IMR-90 (cell line): ENCODE measurements around the gene GNPTG. TPM values are rescaled to one million over a fixed set of nuclear protein-coding genes. Genes with fewer than 3 reads are reported as not detected.

Source experiments
- ATAC-seq: fragments of 200-7000 bp; cut with Tn5 transposase; 2 replicates; pipeline ENCODE4 v1.9.1; 2020; ENCODE audit warnings: low read depth, mild to moderate bottlenecking, moderate library complexity
- BruUV-seq: library from RNA; stranded (reverse); fragments of 400-500 nt; replicated peaks from 2 replicates; lab custom pipeline; 2021; lab: Mats Ljungman, UMichigan
- CTCF ChIA-PET: fragments of 300-600 bp; formaldehyde crosslinking; extraction: SDS; loops from one replicate; lab custom pipeline; 2021; ENCODE audit warnings: antibody characterized with exemption; lab: Yijun Ruan, JAX
- POLR2A ChIA-PET: fragments of 300-600 bp; sonication (Branson Sonifier 250); formaldehyde crosslinking; loops from one replicate; lab custom pipeline; 2022; ENCODE audit warnings: antibody characterized with exemption; ENCODE audit not compliant: unreplicated experiment; lab: Charles Lee
- DNase-seq: peaks from one replicate; pipeline ENCODE4 v3.0.0; 2013
- H2AFZ ChIP-seq: replicated peaks from 2 replicates; pipeline ENCODE3; 2013; ENCODE audit warnings: low read length, mild to moderate bottlenecking; ENCODE audit not compliant: poor library complexity
- H2AK5ac ChIP-seq: 2 replicates; pipeline ENCODE4 v1.6.1; 2013; ENCODE audit warnings: low read depth, low read length, inconsistent platforms
- H2AK9ac ChIP-seq: replicated peaks from 2 replicates; pipeline ENCODE3; 2013; ENCODE audit warnings: mild to moderate bottlenecking, low read depth, low read length, moderate library complexity; ENCODE audit not compliant: poor library complexity
- H2BK120ac ChIP-seq: 2 replicates; pipeline ENCODE4 v1.6.1; 2013; ENCODE audit warnings: low read depth, low read length, inconsistent platforms
- H2BK15ac ChIP-seq: 3 replicates; pipeline ENCODE4 v1.6.1; 2013; ENCODE audit warnings: low read depth, low read length, inconsistent platforms
- H2BK20ac ChIP-seq: 2 replicates; pipeline ENCODE4 v1.6.1; 2013; ENCODE audit warnings: low read depth, mild to moderate bottlenecking, inconsistent platforms, low read length, moderate library complexity
- H2BK5ac ChIP-seq: 2 replicates; pipeline ENCODE4 v1.6.1; 2013; ENCODE audit warnings: mild to moderate bottlenecking, low read depth, low read length, inconsistent platforms; ENCODE audit not compliant: poor library complexity, severe bottlenecking
- H3K14ac ChIP-seq: replicated peaks from 2 replicates; pipeline ENCODE4 v1.6.1; 2013; ENCODE audit warnings: low read depth, low read length, inconsistent platforms
- H3K18ac ChIP-seq: 2 replicates; pipeline ENCODE4 v1.6.1; 2013; ENCODE audit warnings: low read depth, low read length, control low read depth
- H3K23ac ChIP-seq: 2 replicates; pipeline ENCODE4 v1.6.1; 2013; ENCODE audit warnings: low read depth, low read length, inconsistent platforms
- H3K27ac ChIP-seq: 2 replicates; pipeline ENCODE4 v1.5.1; 2013; ENCODE audit warnings: mild to moderate bottlenecking, control low read depth, low read length; ENCODE audit not compliant: insufficient read depth
- H3K27me3 ChIP-seq: 2 replicates; pipeline ENCODE4 v1.6.1; 2013; ENCODE audit warnings: low read length; ENCODE audit not compliant: control insufficient read depth, insufficient read depth
- H3K36me3 ChIP-seq: 2 replicates; pipeline ENCODE4 v1.6.1; 2013; ENCODE audit warnings: low read length, mixed read lengths; ENCODE audit not compliant: control insufficient read depth, insufficient read depth
- H3K4ac ChIP-seq: 2 replicates; pipeline ENCODE4 v1.6.1; 2013; ENCODE audit warnings: low read depth, low read length, inconsistent platforms
- H3K4me1 ChIP-seq: 2 replicates; pipeline ENCODE4 v1.6.1; 2013; ENCODE audit warnings: low read length, mixed read lengths; ENCODE audit not compliant: control insufficient read depth, insufficient read depth
- H3K4me2 ChIP-seq: 2 replicates; pipeline ENCODE4 v1.6.1; 2013; ENCODE audit warnings: low read depth, mild to moderate bottlenecking, control low read depth, low read length, moderate library complexity
- H3K4me3 ChIP-seq: 2 replicates; pipeline ENCODE4 v1.5.1; 2013; ENCODE audit warnings: low read depth, mild to moderate bottlenecking, control low read depth, low read length, moderate library complexity; ENCODE audit not compliant: insufficient read depth
- H3K56ac ChIP-seq: 2 replicates; pipeline ENCODE4 v1.6.1; 2013; ENCODE audit warnings: low read length, inconsistent platforms; ENCODE audit not compliant: insufficient read depth; ENCODE audit errors: extremely low read depth
- H3K79me1 ChIP-seq, 2 experiments: 2 replicates each; pipeline ENCODE4 v1.6.1; 2013; ENCODE audit warnings: low read length in 2 of 2, inconsistent platforms in 1 of 2, low read depth in 1 of 2
- H3K9ac ChIP-seq: 2 replicates; pipeline ENCODE4 v1.6.1; 2013; ENCODE audit warnings: low read depth, low read length, control low read depth
- H3K9me1 ChIP-seq: 2 replicates; pipeline ENCODE4 v1.6.1; 2013; ENCODE audit warnings: low read length, inconsistent platforms; ENCODE audit not compliant: insufficient read depth
- H3K9me3 ChIP-seq: 2 replicates; pipeline ENCODE4 v1.6.1; 2013; ENCODE audit warnings: low read length; ENCODE audit not compliant: control insufficient read depth, insufficient read depth
- H4K20me1 ChIP-seq: 2 replicates; pipeline ENCODE4 v1.6.1; 2013; ENCODE audit warnings: low read length, inconsistent platforms; ENCODE audit not compliant: insufficient read depth
- H4K5ac ChIP-seq: 2 replicates; pipeline ENCODE4 v1.6.1; 2013; ENCODE audit warnings: mild to moderate bottlenecking, low read depth, low read length, control low read depth
- H4K8ac ChIP-seq, 2 experiments: 2 replicates each; pipeline ENCODE4 v1.6.1; 2013; ENCODE audit warnings: low read depth in 2 of 2, low read length in 2 of 2, control low read depth in 1 of 2, inconsistent platforms in 1 of 2
- H4K91ac ChIP-seq: 2 replicates; pipeline ENCODE4 v1.6.1; 2013; ENCODE audit warnings: low read depth, low read length, inconsistent platforms; ENCODE audit not compliant: insufficient read depth
- CHD1 ChIP-seq: IDR thresholded peaks from 2 replicates; pipeline ENCODE4 v1.6.1; 2012; ENCODE audit warnings: low read depth, low read length, improper control_type of control experiment
- RAD21 ChIP-seq: IDR thresholded peaks from 2 replicates; pipeline ENCODE4 v1.6.1; 2012; ENCODE audit warnings: low read length, improper control_type of control experiment
- RCOR1 ChIP-seq: IDR thresholded peaks from 2 replicates; pipeline ENCODE4 v1.6.1; 2012; ENCODE audit warnings: mild to moderate bottlenecking, low read length, improper control_type of control experiment; ENCODE audit not compliant: insufficient replicate concordance
- WGBS, 2 experiments: methylation state at CpG; one replicate each; pipeline versions ENCODE4 v1.1.5 to v1.1.7; 2013; ENCODE audit warnings: missing lambda C conversion rate in 2 of 2; ENCODE audit not compliant: insufficient read length in 1 of 2; ENCODE audit errors: extremely low coverage in 2 of 2; 5-methylcytosine and 5-hydroxymethylcytosine counted together
- dilution Hi-C: fragments of 300-500 bp; cut with HindIII; formaldehyde crosslinking; loops from one replicate; pipeline ENCODE4 v1.14.3; 2018; ENCODE audit warnings: low sequenced_read_pairs; ENCODE audit not compliant: unreplicated experiment
- in situ Hi-C: fragments of 300-500 bp; cut with MboI; formaldehyde crosslinking; loops from 3 replicates; pipeline ENCODE4 v1.14.3; 2019; ENCODE audit warnings: low sequenced_read_pairs, inconsistent platforms, mixed read lengths
- intact Hi-C: fragments of 100-400 bp; cut with micrococcal nuclease; formaldehyde crosslinking; loops from 2 replicates; pipeline ENCODE4 v1.10.0; 2022
- polyA plus RNA-seq, 3 experiments: library from polyadenylated mRNA; depleted of rRNA; stranded (reverse); fragments of >200 nt; gene quantifications; 2 replicates each; pipeline ENCODE4 v1.2.3, GENCODE V29; 2012; ENCODE audit warnings: low replicate concordance in 1 of 3
- total RNA-seq: library from RNA; depleted of rRNA; stranded (reverse); fragments of >200 nt; gene quantifications from 2 replicates; pipeline ENCODE4 v1.2.3, GENCODE V29; 2012
- TF ChIP-seq, protein P1 (sequence below): conservative IDR thresholded peaks from 2 replicates; pipeline ENCODE4 v1.5.1; 2012; ENCODE audit warnings: mild to moderate bottlenecking, low read depth, low read length, improper control_type of control experiment

The GNPTG gene
- total and polyA plus RNA-seq, 2 of the 4 experiments (the other 2 are of a cell fraction), result 14.9 to 70.8 TPM

DNA sequence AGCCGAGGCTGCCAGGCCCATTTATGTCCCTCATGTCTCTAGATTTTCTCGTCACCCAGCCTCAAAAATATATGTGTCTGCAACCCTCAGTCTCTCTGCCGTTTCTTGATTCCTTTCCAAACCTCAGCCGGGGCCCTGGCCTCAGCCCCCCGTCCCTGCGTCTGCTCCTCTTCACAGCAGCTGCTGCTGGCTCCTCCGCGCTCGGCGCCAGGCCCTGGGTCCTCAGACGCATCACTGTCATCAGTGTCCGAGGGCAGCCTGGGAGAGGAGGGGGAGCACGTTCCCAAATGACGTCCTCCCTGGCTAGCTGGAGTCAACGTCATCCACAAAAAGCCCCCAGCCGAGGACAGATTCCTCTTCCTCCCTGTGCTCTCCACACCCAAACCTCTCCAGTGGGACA lies 2.4 kb upstream of the GNPTG start:
- Histone ChIP-seq H3K4me3 (no peak overlapping the region), H4K20me1 (peaks cover 9% of the 10 kb centered on the region), H3K4me2 (no peak overlapping the region), H2BK20ac (no peak overlapping the region), H3K9me3 (no peaks in the 10 kb centered on the region), H3K56ac (no peak overlapping the region), H3K36me3 (peaks cover 25% of the 10 kb centered on the region), H3K9ac (no peak overlapping the region), H3K18ac (no peak overlapping the region), H4K8ac (no peak overlapping the region), H3K4ac (no peak overlapping the region), H2AFZ (no peak overlapping the region), H3K14ac (no peak overlapping the region), H3K9me1 (no peaks in the 10 kb centered on the region), H3K27me3 (no peaks in the 10 kb centered on the region), H2AK9ac (no peak overlapping the region), H3K23ac (no peak overlapping the region), H2AK5ac (no peak overlapping the region), H3K79me1 (peaks cover 18 to 48% of the 10 kb centered on the region in 2 experiments), H4K5ac (no peak overlapping the region), H2BK120ac (no peak overlapping the region), H2BK5ac (no peak overlapping the region), H3K27ac (no peak overlapping the region), H4K91ac (no peak overlapping the region), H3K4me1 (peaks cover 9% of the 10 kb centered on the region), H2BK15ac (no peak overlapping the region)
- DNase-seq (no peak), ATAC-seq (no peak)
- TF ChIP-seq RAD21, result no peak
- TF ChIP-seq CHD1, result no peak
- TF ChIP-seq RCOR1, result no peak
- TF ChIP-seq, protein P1, sequence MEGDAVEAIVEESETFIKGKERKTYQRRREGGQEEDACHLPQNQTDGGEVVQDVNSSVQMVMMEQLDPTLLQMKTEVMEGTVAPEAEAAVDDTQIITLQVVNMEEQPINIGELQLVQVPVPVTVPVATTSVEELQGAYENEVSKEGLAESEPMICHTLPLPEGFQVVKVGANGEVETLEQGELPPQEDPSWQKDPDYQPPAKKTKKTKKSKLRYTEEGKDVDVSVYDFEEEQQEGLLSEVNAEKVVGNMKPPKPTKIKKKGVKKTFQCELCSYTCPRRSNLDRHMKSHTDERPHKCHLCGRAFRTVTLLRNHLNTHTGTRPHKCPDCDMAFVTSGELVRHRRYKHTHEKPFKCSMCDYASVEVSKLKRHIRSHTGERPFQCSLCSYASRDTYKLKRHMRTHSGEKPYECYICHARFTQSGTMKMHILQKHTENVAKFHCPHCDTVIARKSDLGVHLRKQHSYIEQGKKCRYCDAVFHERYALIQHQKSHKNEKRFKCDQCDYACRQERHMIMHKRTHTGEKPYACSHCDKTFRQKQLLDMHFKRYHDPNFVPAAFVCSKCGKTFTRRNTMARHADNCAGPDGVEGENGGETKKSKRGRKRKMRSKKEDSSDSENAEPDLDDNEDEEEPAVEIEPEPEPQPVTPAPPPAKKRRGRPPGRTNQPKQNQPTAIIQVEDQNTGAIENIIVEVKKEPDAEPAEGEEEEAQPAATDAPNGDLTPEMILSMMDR, result no peak
- intact Hi-C loops, result no loop called here
- CTCF ChIA-PET, result no interaction called here
- 67% methylated on average over 1 of the region's 16 CpGs; no CpG with 5 or more reads in 1 of the 2 experiments for WGBS, 2 experiments
- in situ Hi-C loops, result no loop called here
- BruUV-seq, result no TSS peak
- POLR2A ChIA-PET, result no interaction called here
- dilution Hi-C loops, result no loop called here
